Stomach (tissue), 4 donors: ENCODE measurements around the gene SIGLEC11.

ENCODE experiments used
- CTCF ChIP-seq, 7 experiments: fragments of 450-650 bp in 4 of 7; fragments of 200-600 bp in 3 of 7; sonication (generic) in 3 of 7; IDR thresholded peaks; one replicate each; pipeline ENCODE4 v1.5.1; 2016 to 2019; ENCODE audit warnings: antibody characterized with exemption in 7 of 7, control low read depth in 2 of 7, mild to moderate bottlenecking in 1 of 7
- EP300 ChIP-seq: sonication (generic); formaldehyde crosslinking; IDR thresholded peaks from one replicate; pipeline ENCODE4 v1.6.1; 2017; ENCODE audit warnings: antibody characterized with exemption

- TF ChIP-seq EP300 (no peak), CTCF (IDR thresholded peaks at IDR 0.05) (no peak)
These were observed 10.4 kb downstream of the SIGLEC11 start for GRCh38 chr19:49950590-49950948.
